ENCODE results near the gene CARD9.
"Not testable (repeated sequence)": the region's sequence is repeated elsewhere in the genome, so short reads cannot be mapped to it uniquely, and the experiment has no call there.

CARD9 gene

GRCh38 chr9:136329636-136330405 lies 43.6 kb downstream of the CARD9 start:
- TF ChIP-seq GATA1 (IDR thresholded peaks at IDR 0.05; ENCODE audit: low read depth, low read length) (no peak), POLR2A (IDR thresholded peaks at IDR 0.05; ENCODE audit: low read length) (no peak)

GRCh38 chr9:136329211-136329627 lies 44.2 kb downstream of the CARD9 start:
- TF ChIP-seq GATA1 (IDR thresholded peaks at IDR 0.05; ENCODE audit: low read depth, low read length), result no peak
- no peak for TF ChIP-seq POLR2A (IDR thresholded peaks at IDR 0.05; ENCODE audit: low read length)
- DNase-seq, result no peak

More at GRCh38 chr9:136329636-136330405, 43.6 kb downstream of the CARD9 start:
- DNase-seq, result no peak

GRCh38 chr9:136328622-136329041 lies 44.8 kb downstream of the CARD9 start:
- DNase-seq, result no peak
- TF ChIP-seq GATA1 (IDR thresholded peaks at IDR 0.05; ENCODE audit: low read depth, low read length), result no peak
- no peak for TF ChIP-seq POLR2A (IDR thresholded peaks at IDR 0.05; ENCODE audit: low read length)

GRCh38 chr9:136328011-136328621 lies 45.4 kb downstream of the CARD9 start:
- DNase-seq, result no peak

GRCh38 chr9:136327304-136327974 lies 46.0 kb downstream of the CARD9 start, which contains the start of gene GPSM1:
GPSM1 (plus strand) TSS chr9:136327539; CDS start chr9:136327696, 157 bp downstream.
- DNase-seq, result peak in 1 of 2 experiments; percentile 37

More at GRCh38 chr9:136328011-136328621, 45.4 kb downstream of the CARD9 start:
- TF ChIP-seq POLR2A (IDR thresholded peaks at IDR 0.05; ENCODE audit: low read length) (no peak), GATA1 (IDR thresholded peaks at IDR 0.05; ENCODE audit: low read depth, low read length) (no peak)

GRCh38 chr9:136326761-136327303 lies 46.6 kb downstream of the CARD9 start:
- no peak for TF ChIP-seq POLR2A (IDR thresholded peaks at IDR 0.05; ENCODE audit: low read length)
- no peak for TF ChIP-seq GATA1 (IDR thresholded peaks at IDR 0.05; ENCODE audit: low read depth, low read length)
- DNase-seq, result no peak

More at GRCh38 chr9:136327304-136327974, 46.0 kb downstream of the CARD9 start, which contains the start of gene GPSM1:
- no peak for TF ChIP-seq GATA1 (IDR thresholded peaks at IDR 0.05; ENCODE audit: low read depth, low read length)
- no peak for TF ChIP-seq POLR2A (IDR thresholded peaks at IDR 0.05; ENCODE audit: low read length)

- no peak for DNase-seq
- no peak for TF ChIP-seq GATA1 (IDR thresholded peaks at IDR 0.05; ENCODE audit: low read depth, low read length)
- no peak for TF ChIP-seq POLR2A (IDR thresholded peaks at IDR 0.05; ENCODE audit: low read length)
Observed at GRCh38 chr9:136326061-136326760, 47.3 kb downstream of the CARD9 start.

- DNase-seq, result no peak
- TF ChIP-seq GATA1 (IDR thresholded peaks at IDR 0.05; ENCODE audit: low read depth, low read length) (no peak), POLR2A (IDR thresholded peaks at IDR 0.05; ENCODE audit: low read length) (no peak)
Observed at GRCh38 chr9:136325358-136325757, 48.1 kb downstream of the CARD9 start.

GRCh38 chr9:136324501-136325300 lies 48.8 kb downstream of the CARD9 start:
- no peak for TF ChIP-seq GATA1 (IDR thresholded peaks at IDR 0.05; ENCODE audit: low read depth, low read length)
- TF ChIP-seq POLR2A (IDR thresholded peaks at IDR 0.05; ENCODE audit: low read length), result no peak
- no peak for DNase-seq

- TF ChIP-seq GATA1 (IDR thresholded peaks at IDR 0.05; ENCODE audit: low read depth, low read length), result no peak
- TF ChIP-seq POLR2A (IDR thresholded peaks at IDR 0.05; ENCODE audit: low read length), result no peak
- no peak for DNase-seq
Observed at GRCh38 chr9:136323371-136323789, 50.1 kb downstream of the CARD9 start.

- no peak for DNase-seq
- TF ChIP-seq POLR2A (IDR thresholded peaks at IDR 0.05; ENCODE audit: low read length) (no peak), GATA1 (IDR thresholded peaks at IDR 0.05; ENCODE audit: low read depth, low read length) (no peak)
Observed at GRCh38 chr9:136322756-136323330, 50.6 kb downstream of the CARD9 start.

- no peak for DNase-seq
- TF ChIP-seq GATA1 (IDR thresholded peaks at IDR 0.05; ENCODE audit: low read depth, low read length) (no peak), POLR2A (IDR thresholded peaks at IDR 0.05; ENCODE audit: low read length) (no peak)
Observed at GRCh38 chr9:136321561-136321960, 51.9 kb downstream of the CARD9 start.

GRCh38 chr9:136320972-136321371 lies 52.5 kb downstream of the CARD9 start:
- DNase-seq, result not testable (repeated sequence)

GRCh38 chr9:136319955-136320354 lies 53.5 kb downstream of the CARD9 start:
- DNase-seq, result not testable (repeated sequence)

GRCh38 chr9:136319244-136319643 lies 54.2 kb downstream of the CARD9 start:
- not testable (repeated sequence) for DNase-seq

All from erythroblast (primary cell).